RKO (cell line): Measurements from ENCODE around the gene VDAC1.

Experiments used
- DNase-seq: peaks from one replicate; pipeline ENCODE4 v3.0.0-alpha.2; 2016; ENCODE audit warnings: low spot score

Gene VDAC1

DNA sequence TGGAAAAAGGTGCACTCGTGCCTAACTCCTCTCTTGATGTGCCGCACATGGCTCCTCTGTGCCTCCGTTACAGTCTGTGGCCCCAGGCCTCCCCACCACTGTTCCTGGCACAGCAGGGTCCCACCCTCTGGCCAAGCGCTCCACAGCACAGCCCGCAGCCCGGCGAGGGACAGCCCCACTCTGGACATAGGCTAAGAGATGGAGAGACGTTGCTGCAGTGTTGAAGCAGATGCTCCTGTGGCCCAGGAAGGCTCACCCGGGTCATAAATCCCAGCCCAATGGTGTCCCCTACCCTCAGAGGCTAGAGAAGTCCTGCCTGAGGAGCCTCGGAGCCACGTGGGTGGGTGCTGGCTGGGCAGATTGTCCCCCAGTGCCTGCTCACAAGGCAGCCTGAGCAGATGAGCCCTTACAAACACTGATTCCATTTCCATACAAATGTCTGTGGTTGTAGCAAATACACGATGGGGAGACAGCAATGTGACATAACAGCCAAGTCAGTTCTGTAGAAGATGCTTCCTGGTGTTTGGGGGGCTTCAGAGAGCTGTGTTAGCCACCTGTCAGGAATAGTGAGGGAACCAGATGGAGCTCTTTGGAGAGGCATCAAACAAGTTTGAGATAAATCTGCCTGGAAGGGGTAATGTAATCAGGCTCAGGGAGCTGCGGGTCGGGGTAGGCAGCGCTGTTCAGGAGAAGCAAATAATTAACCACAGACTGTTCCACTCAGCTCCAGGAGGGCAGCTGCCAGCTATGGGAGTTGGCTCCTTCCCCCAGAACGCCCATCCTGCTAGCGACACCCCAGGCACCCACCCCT is 78.1 kb downstream of the VDAC1 start:
- DNase-seq: no peak

DNA sequence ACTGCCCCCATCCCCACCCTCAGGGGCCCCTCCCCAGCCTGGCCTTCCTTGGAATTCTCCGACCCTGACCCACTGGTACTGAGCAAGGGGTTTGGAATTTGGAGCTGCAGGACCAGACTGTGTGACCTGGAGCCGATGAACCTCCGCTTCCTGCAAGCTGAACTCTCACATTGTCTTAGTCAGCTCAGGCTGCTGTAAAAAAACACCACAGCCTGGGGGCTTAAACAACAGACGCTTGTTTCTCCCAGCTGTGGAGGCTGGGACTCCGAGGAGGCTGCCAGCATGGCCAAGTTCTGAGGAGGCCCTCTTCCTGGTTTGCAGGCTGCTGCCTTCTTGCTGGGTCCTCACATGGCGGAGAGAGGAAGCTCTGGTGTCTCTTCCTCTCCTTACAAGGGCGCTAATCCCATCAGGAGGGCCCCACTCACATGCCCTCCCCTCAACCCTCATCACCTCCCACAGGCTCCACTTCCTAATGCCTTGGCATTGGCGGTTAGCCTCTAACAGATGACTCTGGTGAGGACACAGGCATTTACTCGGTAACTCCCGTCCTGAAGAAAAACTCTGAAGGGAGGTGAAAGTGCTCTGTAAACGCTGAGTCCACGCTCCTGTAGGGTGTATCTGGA is 78.8 kb downstream of the VDAC1 start:
- no peak for DNase-seq

DNA sequence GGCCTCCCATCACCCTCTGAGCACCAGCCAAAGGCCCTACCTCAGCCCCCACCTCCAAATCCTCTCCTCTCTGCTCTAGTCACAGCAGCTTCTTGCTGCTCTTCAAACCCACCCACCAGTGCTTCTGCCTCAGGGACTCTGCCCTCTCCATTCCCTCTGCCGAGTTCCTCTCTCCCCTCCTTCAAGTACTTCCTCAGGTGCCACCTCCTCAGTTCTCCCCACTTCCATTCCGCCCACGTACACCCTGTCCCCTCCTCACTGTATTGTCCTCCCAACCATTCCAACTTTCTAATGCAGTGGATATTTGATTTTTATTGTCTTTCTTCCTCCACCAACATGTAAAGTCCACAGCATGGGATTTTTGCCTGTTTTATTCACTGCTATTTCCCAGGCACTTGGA is 79.5 kb downstream of the VDAC1 start:
- no peak for DNase-seq

DNA sequence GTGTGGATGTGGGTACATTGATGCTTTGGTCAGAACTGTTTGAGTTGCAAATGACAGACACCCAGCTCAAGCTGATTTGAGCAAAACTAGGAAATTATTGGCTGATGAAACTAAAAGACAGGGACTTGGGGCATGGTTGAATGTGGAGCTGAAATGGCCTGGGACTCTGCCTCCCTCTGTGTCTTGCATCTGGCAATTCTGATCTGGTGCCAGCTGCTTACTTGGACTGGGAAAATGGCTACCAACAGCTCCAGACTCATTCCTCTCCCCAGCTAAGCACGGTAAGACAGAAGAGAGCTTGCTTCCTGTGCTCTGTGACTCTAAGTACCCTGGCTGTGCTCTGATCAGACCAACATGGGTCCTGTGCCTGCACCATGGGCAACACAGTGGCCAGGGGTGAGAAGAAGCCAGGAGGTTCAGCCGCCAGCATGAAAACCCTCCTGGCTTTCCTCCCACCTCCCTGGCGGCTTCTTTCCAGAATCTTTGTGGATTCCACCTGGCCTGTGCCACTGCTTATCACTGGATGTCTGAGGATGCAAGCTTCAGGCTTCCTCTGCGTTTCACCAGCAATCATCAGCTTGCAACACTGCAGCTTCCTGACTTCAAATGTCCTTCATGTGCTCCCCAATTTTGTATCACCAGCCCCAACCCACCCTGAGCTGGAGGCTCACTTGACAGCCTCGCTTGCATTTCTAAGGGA is 80.4 kb downstream of the VDAC1 start:
- DNase-seq: no peak

DNA sequence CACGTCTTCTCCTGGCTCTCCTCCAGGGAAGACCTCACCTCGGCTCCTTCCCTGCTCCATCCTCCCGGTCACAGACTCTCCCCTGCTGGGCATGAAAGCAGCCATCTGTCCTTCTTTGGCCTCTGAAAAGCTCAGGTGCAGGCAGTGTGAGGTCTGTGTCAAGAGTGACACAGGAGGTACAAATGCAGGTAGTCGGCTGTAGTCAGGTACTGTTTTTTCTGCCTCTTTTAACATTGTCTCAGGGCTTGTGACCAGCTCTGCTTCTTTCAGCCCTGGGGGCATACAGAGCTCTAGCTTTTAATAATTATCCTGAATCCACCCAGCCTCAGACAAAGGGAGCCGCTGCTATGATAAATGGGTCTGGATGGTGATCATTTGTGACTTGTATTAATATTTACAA is 82.8 kb downstream of the VDAC1 start:
- no peak for DNase-seq
